Forelimb muscle (tissue), 1 donor: ENCODE measurements around the gene IGSF9B. TPM values are rescaled to one million over a fixed set of nuclear protein-coding genes. Genes with fewer than 3 reads are reported as not detected.

Experiments
- polyA plus RNA-seq: library from polyadenylated mRNA; unstranded; fragments of 120-200 nt; gene quantifications from one replicate; pipeline ENCODE4 v1.2.1, GENCODE V29; 2013; ENCODE audit not compliant: insufficient read length

IGSF9B gene
- polyA plus RNA-seq, 1 donor: 11.8 TPM

Other genes with a start within 250 kb of the IGSF9B start
- not detected for gene SPATA19, start 111.5 kb downstream of the IGSF9B start, polyA plus RNA-seq
- 119 TPM for gene JAM3, start 112.1 kb upstream of the IGSF9B start, polyA plus RNA-seq